Right atrium auricular region (tissue), 2 donors: Measurements from ENCODE around the gene PTPN4. TPM values are rescaled to one million over a fixed set of nuclear protein-coding genes. Genes with fewer than 3 reads are reported as not detected.
"Not testable (repeated sequence)": the region's sequence is repeated elsewhere in the genome, so short reads cannot be mapped to it uniquely, and the experiment has no call there.

Experiments used
- DNase-seq: peaks from one replicate; pipeline ENCODE4 v3.0.0-alpha.2; 2019; ENCODE audit warnings: low spot score
- H3K27ac ChIP-seq, 2 donors: fragments of 200-600 bp; sonication (generic); 1 replicate in 1 of 2; 2 replicates in 1 of 2; pipeline ENCODE4 v1.5.1; 2016 to 2019
- H3K27me3 ChIP-seq, 2 donors: fragments of 200-600 bp; sonication (generic); one replicate each; pipeline versions ENCODE4 v1.5.1 to v1.6.0; 2017 to 2019
- H3K36me3 ChIP-seq: fragments of 200-600 bp; sonication (generic); one replicate; pipeline ENCODE4 v1.5.1; 2016
- H3K4me1 ChIP-seq, 2 donors: fragments of 200-600 bp; sonication (generic); one replicate each; pipeline versions ENCODE4 v1.5.1 to v1.6.0; 2017 to 2019
- H3K4me3 ChIP-seq, 2 donors: fragments of 200-600 bp; sonication (generic); 1 replicate in 1 of 2; 2 replicates in 1 of 2; pipeline ENCODE4 v1.5.1; 2017 to 2019; ENCODE audit warnings: mild to moderate bottlenecking in 1 of 2, moderate library complexity in 1 of 2
- H3K9me3 ChIP-seq, 2 donors: fragments of 200-600 bp; sonication (generic); one replicate each; pipeline ENCODE4 v1.5.1; 2019
- total RNA-seq, 2 donors: library from RNA; depleted of rRNA; stranded (reverse); fragments of >200 nt; gene quantifications; one replicate each; pipeline ENCODE4 v1.1.0, GENCODE V29; 2016
- TF ChIP-seq, protein P1 (sequence below), 2 donors: fragments of 200-600 bp; sonication (generic); IDR thresholded peaks; one replicate each; pipeline ENCODE4 v1.5.1; 2019; ENCODE audit warnings: antibody characterized with exemption in 2 of 2

The PTPN4 gene
- total RNA-seq, 2 donors from 2014 or later = 23.7 to 44.1 TPM

DNA sequence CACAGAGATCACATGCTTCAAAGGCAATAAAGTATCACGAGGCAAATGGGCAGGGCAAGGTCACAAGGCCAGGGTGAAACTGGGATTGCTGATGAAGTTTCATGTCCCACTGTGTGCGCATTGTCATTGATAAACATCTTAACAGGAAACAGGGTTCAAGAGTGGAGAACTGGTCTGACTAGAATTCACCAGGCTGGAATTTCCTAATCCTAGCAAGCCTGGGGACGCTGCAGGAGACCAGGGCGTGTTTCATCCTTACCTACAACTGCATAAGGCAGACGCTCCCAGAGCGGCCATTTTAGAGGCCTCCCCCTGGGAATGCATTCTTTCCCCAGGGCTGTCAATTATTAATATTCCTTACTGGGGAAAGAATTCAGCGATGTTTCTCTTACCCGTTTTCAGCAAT is 33.2 kb downstream of the PTPN4 start:
- Histone ChIP-seq H3K4me1 (peaks cover 0 to 8% of the 10 kb centered on the region in 2 donors), H3K27ac (no peak overlapping the region), H3K9me3 (peaks cover 4 to 36% of the 10 kb centered on the region in 2 donors), H3K36me3 (no peaks in the 10 kb centered on the region), H3K27me3 (no peaks in the 10 kb centered on the region), H3K4me3 (no peak overlapping the region)
- no peak for DNase-seq
- TF ChIP-seq, protein P1, sequence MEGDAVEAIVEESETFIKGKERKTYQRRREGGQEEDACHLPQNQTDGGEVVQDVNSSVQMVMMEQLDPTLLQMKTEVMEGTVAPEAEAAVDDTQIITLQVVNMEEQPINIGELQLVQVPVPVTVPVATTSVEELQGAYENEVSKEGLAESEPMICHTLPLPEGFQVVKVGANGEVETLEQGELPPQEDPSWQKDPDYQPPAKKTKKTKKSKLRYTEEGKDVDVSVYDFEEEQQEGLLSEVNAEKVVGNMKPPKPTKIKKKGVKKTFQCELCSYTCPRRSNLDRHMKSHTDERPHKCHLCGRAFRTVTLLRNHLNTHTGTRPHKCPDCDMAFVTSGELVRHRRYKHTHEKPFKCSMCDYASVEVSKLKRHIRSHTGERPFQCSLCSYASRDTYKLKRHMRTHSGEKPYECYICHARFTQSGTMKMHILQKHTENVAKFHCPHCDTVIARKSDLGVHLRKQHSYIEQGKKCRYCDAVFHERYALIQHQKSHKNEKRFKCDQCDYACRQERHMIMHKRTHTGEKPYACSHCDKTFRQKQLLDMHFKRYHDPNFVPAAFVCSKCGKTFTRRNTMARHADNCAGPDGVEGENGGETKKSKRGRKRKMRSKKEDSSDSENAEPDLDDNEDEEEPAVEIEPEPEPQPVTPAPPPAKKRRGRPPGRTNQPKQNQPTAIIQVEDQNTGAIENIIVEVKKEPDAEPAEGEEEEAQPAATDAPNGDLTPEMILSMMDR (IDR thresholded peaks at IDR 0.05) = no peak

DNA sequence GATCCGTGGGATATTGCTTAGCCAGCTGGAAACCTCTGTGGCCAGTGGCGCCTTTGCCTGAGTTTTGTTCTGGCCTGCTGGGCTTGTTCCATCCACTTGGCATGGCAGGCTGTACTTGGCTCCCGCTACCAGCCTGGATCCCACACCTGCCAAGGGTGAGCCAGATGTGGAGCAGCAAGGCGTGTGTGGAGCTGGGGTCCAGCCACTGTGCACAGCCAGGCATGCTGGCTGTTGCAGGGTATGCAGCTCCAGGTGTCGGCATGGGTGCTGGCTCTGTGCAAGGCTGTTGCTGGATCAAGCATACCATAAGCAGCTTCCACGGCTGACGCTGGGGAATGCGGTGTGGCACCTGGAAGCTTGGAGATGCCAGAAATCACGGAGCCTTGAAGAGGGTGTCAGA is 34.5 kb downstream of the PTPN4 start:
- peaks cover 0 to 8% of the 10 kb centered on the region in 2 donors for H3K4me1 ChIP-seq
- no peaks in the 10 kb centered on the region for H3K27me3 ChIP-seq
- H3K9me3 ChIP-seq = peaks cover 4 to 30% of the 10 kb centered on the region in 2 donors
- TF ChIP-seq, protein P1 (IDR thresholded peaks at IDR 0.05) = no peak
- no peak overlapping the region for H3K27ac ChIP-seq
- H3K4me3 ChIP-seq = no peak overlapping the region
- DNase-seq = no peak
- no peaks in the 10 kb centered on the region for H3K36me3 ChIP-seq

DNA sequence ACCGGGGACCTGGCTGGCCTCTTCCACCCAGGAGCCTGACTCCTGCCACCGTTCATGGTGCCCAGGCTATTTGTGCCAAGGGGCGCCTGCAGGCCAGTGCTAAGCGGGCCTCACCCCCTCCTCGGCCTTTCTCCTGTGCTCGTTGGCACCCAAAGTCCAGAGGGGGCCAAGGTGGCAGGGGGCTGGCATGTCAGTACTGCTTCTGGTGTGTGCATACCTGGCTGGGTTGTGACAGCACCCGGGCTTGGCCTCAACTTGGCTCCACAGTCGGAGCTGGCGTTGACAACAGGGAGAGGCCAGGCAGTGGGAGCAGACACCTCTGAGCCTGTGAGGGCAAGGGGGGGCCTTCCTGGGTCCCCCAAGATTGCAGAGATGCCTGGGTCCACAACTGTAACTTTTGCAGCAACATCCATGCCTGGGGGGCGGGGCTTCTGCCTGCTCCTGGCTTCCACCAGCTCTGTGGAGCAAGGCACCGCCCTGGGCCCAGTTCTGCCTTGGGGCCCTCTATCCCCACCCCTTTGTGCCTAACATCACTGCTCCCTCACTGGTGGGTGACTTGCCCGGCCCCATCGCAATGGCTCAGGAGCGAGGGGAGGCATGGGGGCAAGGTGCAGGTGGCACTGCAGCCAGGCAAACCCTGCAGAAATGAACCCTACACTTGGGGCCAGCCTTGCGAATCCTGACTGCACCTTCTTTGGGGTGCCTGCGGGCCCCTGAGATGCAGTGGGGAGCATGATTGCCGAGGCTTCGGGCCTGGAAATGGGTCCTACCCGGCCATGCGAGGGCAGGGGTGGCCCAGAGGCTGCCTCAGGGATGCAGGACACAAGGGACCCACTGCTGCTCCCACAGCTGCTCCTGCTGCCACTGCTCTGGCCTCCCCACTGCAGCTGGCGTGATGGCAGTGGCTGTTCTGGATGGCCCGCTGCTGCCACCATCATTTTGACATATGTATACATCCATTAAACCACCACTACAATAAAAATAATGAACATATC is 35.9 kb downstream of the PTPN4 start:
- Histone ChIP-seq H3K4me3 (no peak overlapping the region), H3K36me3 (no peaks in the 10 kb centered on the region), H3K9me3 (peaks cover 4 to 20% of the 10 kb centered on the region in 2 donors), H3K27me3 (no peaks in the 10 kb centered on the region), H3K4me1 (peaks cover 0 to 11% of the 10 kb centered on the region in 2 donors), H3K27ac (no peak overlapping the region)
- TF ChIP-seq, protein P1 (IDR thresholded peaks at IDR 0.05) = no peak
- no peak for DNase-seq

DNA sequence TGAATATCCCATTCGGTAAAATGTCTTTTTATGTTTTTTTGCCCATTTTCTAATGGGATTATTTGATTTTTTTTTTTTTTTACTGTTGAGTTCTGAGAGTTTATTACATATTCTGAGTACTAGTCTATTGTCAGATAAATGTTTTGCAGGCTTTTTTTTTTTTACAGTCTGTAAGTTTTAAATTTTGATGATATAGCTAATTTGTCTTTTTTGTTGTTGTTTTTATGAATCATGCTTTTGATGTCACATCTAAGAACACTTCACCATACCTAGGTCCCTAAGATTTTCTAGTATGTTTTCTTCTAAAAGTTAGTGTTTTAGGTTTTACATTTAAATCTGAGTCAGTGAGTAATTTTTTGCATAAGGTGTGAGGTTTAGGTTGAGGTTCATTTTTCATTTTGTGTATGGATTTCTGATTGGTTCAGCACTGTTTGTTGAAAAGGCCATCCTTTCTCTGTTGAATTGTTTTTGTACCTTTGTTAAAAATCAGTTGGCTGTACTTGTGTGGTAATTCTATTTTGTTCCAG is 40.7 kb downstream of the PTPN4 start:
- DNase-seq = no peak
- peaks cover 0 to 4% of the 10 kb centered on the region in 2 donors for H3K4me1 ChIP-seq
- no peaks in the 10 kb centered on the region for H3K27me3 ChIP-seq
- TF ChIP-seq, protein P1 (IDR thresholded peaks at IDR 0.05) = no peak
- no peak overlapping the region for H3K27ac ChIP-seq
- H3K36me3 ChIP-seq = no peaks in the 10 kb centered on the region
- no peak overlapping the region for H3K4me3 ChIP-seq
- H3K9me3 ChIP-seq = no peaks in the 10 kb centered on the region

DNA sequence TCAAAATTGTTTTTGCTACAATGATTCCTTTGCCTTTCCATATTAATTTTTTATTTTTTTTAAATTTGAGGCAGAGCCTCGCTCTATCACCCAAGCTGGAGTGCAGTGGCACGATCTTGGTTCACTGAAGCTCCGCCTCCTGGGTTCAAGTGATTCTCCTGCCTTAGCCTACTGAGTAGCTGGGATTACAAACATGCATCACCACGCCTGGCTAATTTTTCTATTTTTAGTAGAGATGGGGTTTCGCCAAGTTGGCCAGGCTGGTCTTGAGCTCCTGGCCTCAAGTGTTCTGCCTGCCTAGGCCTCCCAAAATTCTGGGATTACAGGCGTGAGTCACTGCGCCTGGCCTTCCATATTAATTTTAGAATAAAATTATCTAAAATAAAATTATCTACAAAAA is 41.3 kb downstream of the PTPN4 start:
- no peaks in the 10 kb centered on the region for H3K27me3 ChIP-seq
- H3K9me3 ChIP-seq = no peaks in the 10 kb centered on the region
- H3K36me3 ChIP-seq = no peaks in the 10 kb centered on the region
- H3K4me1 ChIP-seq = peaks cover 0 to 4% of the 10 kb centered on the region in 2 donors
- no peak overlapping the region for H3K4me3 ChIP-seq
- TF ChIP-seq, protein P1 (IDR thresholded peaks at IDR 0.05) = no peak
- H3K27ac ChIP-seq = no peak overlapping the region
- no peak for DNase-seq

DNA sequence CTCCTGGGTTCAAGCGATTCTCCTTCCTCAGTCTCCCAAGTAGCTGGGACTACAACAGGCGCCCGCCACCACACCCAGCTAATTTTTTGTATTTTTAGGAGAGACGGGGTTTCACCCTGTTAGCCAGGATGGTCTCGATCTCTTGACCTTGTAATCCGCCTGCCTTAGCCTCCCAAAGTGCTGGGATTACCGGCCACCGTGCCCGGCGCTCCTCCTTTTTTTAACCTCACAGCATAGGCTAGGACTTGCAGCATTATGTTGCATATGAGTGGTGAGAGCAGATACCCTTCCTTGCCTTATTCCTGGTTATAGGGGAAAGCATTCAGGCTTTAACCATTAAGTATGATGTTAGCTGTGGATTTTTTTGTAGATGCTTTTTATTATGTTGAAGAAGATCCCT is 42.3 kb downstream of the PTPN4 start:
- H3K9me3 ChIP-seq, H3K4me1 ChIP-seq, H3K27me3 ChIP-seq, H3K27ac ChIP-seq, H3K4me3 ChIP-seq, DNase-seq, H3K36me3 ChIP-seq: not testable (repeated sequence)
